ENCODE results near the gene ACACB.

DNA sequence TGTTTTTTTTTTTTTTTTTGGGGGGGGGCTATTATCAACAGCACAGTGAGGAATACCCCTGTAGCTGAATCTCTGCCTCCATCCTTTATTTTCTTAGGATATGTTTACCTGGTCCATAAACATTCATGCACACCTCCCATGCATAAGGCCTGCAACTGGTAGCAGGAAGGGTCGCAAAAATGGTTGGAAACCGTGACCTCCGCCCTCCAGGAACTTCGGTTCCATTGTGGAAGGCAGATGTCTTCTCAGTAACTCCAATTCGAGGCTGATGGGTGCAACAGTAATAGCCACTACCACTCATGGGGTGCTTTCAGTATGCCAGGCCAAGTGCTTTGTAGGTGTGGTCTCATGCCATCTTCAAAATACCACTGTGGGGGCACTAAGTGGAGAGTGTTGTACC lies 40.2 kb downstream of the ACACB start:
- no peak for TF ChIP-seq POLR2AphosphoS5 (IDR thresholded peaks at IDR 0.05; ENCODE audit: low read depth, low read length)
- no peak for TF ChIP-seq SIN3A (IDR thresholded peaks at IDR 0.05; ENCODE audit: borderline replicate concordance, insufficient read depth, low read length)
- TF ChIP-seq, protein P1, sequence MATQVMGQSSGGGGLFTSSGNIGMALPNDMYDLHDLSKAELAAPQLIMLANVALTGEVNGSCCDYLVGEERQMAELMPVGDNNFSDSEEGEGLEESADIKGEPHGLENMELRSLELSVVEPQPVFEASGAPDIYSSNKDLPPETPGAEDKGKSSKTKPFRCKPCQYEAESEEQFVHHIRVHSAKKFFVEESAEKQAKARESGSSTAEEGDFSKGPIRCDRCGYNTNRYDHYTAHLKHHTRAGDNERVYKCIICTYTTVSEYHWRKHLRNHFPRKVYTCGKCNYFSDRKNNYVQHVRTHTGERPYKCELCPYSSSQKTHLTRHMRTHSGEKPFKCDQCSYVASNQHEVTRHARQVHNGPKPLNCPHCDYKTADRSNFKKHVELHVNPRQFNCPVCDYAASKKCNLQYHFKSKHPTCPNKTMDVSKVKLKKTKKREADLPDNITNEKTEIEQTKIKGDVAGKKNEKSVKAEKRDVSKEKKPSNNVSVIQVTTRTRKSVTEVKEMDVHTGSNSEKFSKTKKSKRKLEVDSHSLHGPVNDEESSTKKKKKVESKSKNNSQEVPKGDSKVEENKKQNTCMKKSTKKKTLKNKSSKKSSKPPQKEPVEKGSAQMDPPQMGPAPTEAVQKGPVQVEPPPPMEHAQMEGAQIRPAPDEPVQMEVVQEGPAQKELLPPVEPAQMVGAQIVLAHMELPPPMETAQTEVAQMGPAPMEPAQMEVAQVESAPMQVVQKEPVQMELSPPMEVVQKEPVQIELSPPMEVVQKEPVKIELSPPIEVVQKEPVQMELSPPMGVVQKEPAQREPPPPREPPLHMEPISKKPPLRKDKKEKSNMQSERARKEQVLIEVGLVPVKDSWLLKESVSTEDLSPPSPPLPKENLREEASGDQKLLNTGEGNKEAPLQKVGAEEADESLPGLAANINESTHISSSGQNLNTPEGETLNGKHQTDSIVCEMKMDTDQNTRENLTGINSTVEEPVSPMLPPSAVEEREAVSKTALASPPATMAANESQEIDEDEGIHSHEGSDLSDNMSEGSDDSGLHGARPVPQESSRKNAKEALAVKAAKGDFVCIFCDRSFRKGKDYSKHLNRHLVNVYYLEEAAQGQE (IDR thresholded peaks at IDR 0.05; ENCODE audit: insufficient read depth in 1 of 2, low read depth in 2 of 2, low read length in 2 of 2) = no peak
- TF ChIP-seq TAF1 (IDR thresholded peaks at IDR 0.05; ENCODE audit: borderline replicate concordance, insufficient read depth, low read length) = no peak
- TF ChIP-seq FOXP2 (optimal IDR thresholded peaks at IDR 0.05; ENCODE audit: borderline replicate concordance, extremely low read depth, extremely low read length, insufficient read depth) = no peak
